Mesenchymal stem cell (in vitro differentiated cells and primary cell): ENCODE results near the gene HAUS8.
A peak's percentile ranks its signal among the peaks of the same experiment; 100 is the strongest.

Experiments
- DNase-seq: peaks from one replicate; pipeline ENCODE4 v3.0.0-alpha.2; 2013
- H2AFZ ChIP-seq: one replicate; pipeline ENCODE4 v1.6.1; 2013; ENCODE audit warnings: low read depth, mild to moderate bottlenecking, control low read depth, inconsistent platforms, low read length, moderate library complexity
- H2AK5ac ChIP-seq: 2 replicates; pipeline ENCODE4 v1.6.1; 2013; ENCODE audit warnings: low read length, moderate library complexity, mild to moderate bottlenecking, inconsistent platforms; ENCODE audit not compliant: severe bottlenecking
- H2BK120ac ChIP-seq: one replicate; pipeline ENCODE4 v1.6.1; 2013; ENCODE audit warnings: low read depth, mild to moderate bottlenecking, inconsistent platforms, low read length, moderate library complexity
- H2BK12ac ChIP-seq, 2 experiments: one replicate each; pipeline ENCODE4 v1.6.1; 2013; ENCODE audit warnings: inconsistent platforms in 2 of 2, low read length in 2 of 2, mild to moderate bottlenecking in 2 of 2, moderate library complexity in 2 of 2, control low read depth in 1 of 2
- H2BK15ac ChIP-seq: one replicate; pipeline ENCODE4 v1.6.1; 2013; ENCODE audit warnings: mild to moderate bottlenecking, low read depth, inconsistent platforms; ENCODE audit not compliant: poor library complexity, severe bottlenecking
- H2BK5ac ChIP-seq: 2 replicates; pipeline ENCODE4 v1.6.1; 2013; ENCODE audit warnings: low read depth, mild to moderate bottlenecking, low read length, control low read depth, inconsistent platforms; ENCODE audit not compliant: poor library complexity, severe bottlenecking
- H3K14ac ChIP-seq, 2 experiments: one replicate each; pipeline ENCODE4 v1.6.1; 2013; ENCODE audit warnings: inconsistent platforms in 2 of 2, low read length in 2 of 2, control low read depth in 1 of 2, mild to moderate bottlenecking in 1 of 2, moderate library complexity in 1 of 2
- H3K18ac ChIP-seq, 2 experiments: one replicate each; pipeline ENCODE4 v1.6.1; 2013; ENCODE audit warnings: inconsistent platforms in 2 of 2, low read length in 2 of 2, control low read depth in 1 of 2, low read depth in 1 of 2, mild to moderate bottlenecking in 1 of 2
- H3K23ac ChIP-seq, 2 experiments: one replicate each; pipeline ENCODE4 v1.6.1; 2013; ENCODE audit warnings: inconsistent platforms in 2 of 2, low read length in 2 of 2, mild to moderate bottlenecking in 2 of 2, moderate library complexity in 2 of 2, control low read depth in 1 of 2
- H3K27ac ChIP-seq: 2 replicates; pipeline ENCODE4 v1.5.1; 2013; ENCODE audit warnings: mild to moderate bottlenecking, moderate library complexity, low read length, control low read depth, inconsistent platforms; ENCODE audit not compliant: poor library complexity, severe bottlenecking
- H3K27me3 ChIP-seq, 2 experiments: 2 replicates each; pipeline versions ENCODE4 v1.6.1 to v1.7.0; 2013; ENCODE audit warnings: low read length in 2 of 2, mild to moderate bottlenecking in 2 of 2, moderate library complexity in 2 of 2, control low read depth in 1 of 2, inconsistent platforms in 1 of 2; ENCODE audit not compliant: control insufficient read depth in 1 of 2, insufficient read depth in 1 of 2
- H3K36me3 ChIP-seq, 2 experiments: 2 replicates each; pipeline versions ENCODE4 v1.6.1 to v1.7.0; 2013; ENCODE audit warnings: low read length in 2 of 2, control low read depth in 1 of 2, inconsistent platforms in 1 of 2, low read depth in 1 of 2, mild to moderate bottlenecking in 1 of 2; ENCODE audit not compliant: insufficient read depth in 2 of 2, control insufficient read depth in 1 of 2
- H3K4ac ChIP-seq, 2 experiments: one replicate each; pipeline ENCODE4 v1.6.1; 2013; ENCODE audit warnings: inconsistent platforms in 2 of 2, low read length in 2 of 2, mild to moderate bottlenecking in 2 of 2, moderate library complexity in 2 of 2, control low read depth in 1 of 2, low read depth in 1 of 2
- H3K4me1 ChIP-seq: 2 replicates; pipeline ENCODE4 v1.6.1; 2013; ENCODE audit warnings: low read depth, low read length, control low read depth; ENCODE audit not compliant: control insufficient read depth, insufficient read depth
- H3K4me2 ChIP-seq: 2 replicates; pipeline ENCODE4 v1.6.1; 2013; ENCODE audit warnings: low read length, mild to moderate bottlenecking, inconsistent platforms; ENCODE audit not compliant: poor library complexity, severe bottlenecking
- H3K4me3 ChIP-seq, 2 experiments: 2 replicates each; pipeline versions ENCODE4 v1.5.1 to v1.7.0; 2013; ENCODE audit warnings: low read length in 2 of 2, mild to moderate bottlenecking in 2 of 2, control low read depth in 1 of 2, low read depth in 1 of 2; ENCODE audit not compliant: insufficient read depth in 1 of 2
- H3K79me1 ChIP-seq: replicated peaks from 2 replicates; pipeline ENCODE4 v1.6.1; 2013; ENCODE audit warnings: mild to moderate bottlenecking, control low read depth, low read length, inconsistent platforms; ENCODE audit not compliant: poor library complexity, severe bottlenecking
- H3K9ac ChIP-seq: 2 replicates; pipeline ENCODE4 v1.7.0; 2013; ENCODE audit warnings: mild to moderate bottlenecking, low read length, moderate library complexity
- H3K9me3 ChIP-seq: 2 replicates; pipeline ENCODE4 v1.7.0; 2013; ENCODE audit warnings: mild to moderate bottlenecking, low read length; ENCODE audit not compliant: control insufficient read depth
- H4K8ac ChIP-seq: one replicate; pipeline ENCODE4 v1.6.1; 2013; ENCODE audit warnings: inconsistent platforms, mild to moderate bottlenecking, low read length, moderate library complexity
- H4K91ac ChIP-seq: one replicate; pipeline ENCODE4 v1.6.1; 2013; ENCODE audit warnings: mild to moderate bottlenecking, low read length, inconsistent platforms
- WGBS: methylation state at CpG from one replicate; pipeline ENCODE4 v1.1.7; 2013; ENCODE audit warnings: mixed read lengths; 5-methylcytosine and 5-hydroxymethylcytosine counted together

The HAUS8 gene

GRCh38 chr19:17078920-17079709, 3.9 kb upstream of the HAUS8 start:
- Histone ChIP-seq H3K9me3 (no peaks in the 10 kb centered on the region), H4K91ac (peak overlapping the region; percentile 98), H3K4ac (peak overlapping the region; percentile 93 to 99), H4K8ac (peak overlapping the region; percentile 89), H3K4me3 (peak overlapping the region; percentile 21 to 85), H3K27ac (peak overlapping the region; percentile 89), H3K18ac (peak overlapping the region; percentile 91 to 95), H3K27me3 (no peaks in the 10 kb centered on the region), H3K14ac (peak overlapping the region in 1 of 2 experiments; percentile 95), H2BK5ac (peak overlapping the region; percentile 79), H3K36me3 (peaks cover 7 to 10% of the 10 kb centered on the region in 2 experiments), H2AFZ (no peak overlapping the region), H3K4me2 (peak overlapping the region; percentile 67), H2BK120ac (peak overlapping the region; percentile 97), H3K79me1 (peaks cover 6% of the 10 kb centered on the region), H2BK12ac (peak overlapping the region; percentile 51 to 87), H3K9ac (peak overlapping the region; percentile 98), H3K23ac (peak overlapping the region in 1 of 2 experiments; percentile 46), H3K4me1 (peaks cover 33% of the 10 kb centered on the region), H2BK15ac (peak overlapping the region; percentile 95), H2AK5ac (peak overlapping the region; percentile 85)
- 73% methylated on average over 19 of the region's 19 CpGs for WGBS
- DNase-seq: no peak

- H4K91ac ChIP-seq: no peak overlapping the region
- H3K27ac ChIP-seq: no peak overlapping the region
- peak overlapping the region in 1 of 2 experiments; percentile 26 for H3K14ac ChIP-seq
- no peak overlapping the region for H2BK120ac ChIP-seq
- H3K79me1 ChIP-seq: peaks cover 9% of the 10 kb centered on the region
- H2AFZ ChIP-seq: no peak overlapping the region
- no peak overlapping the region for H3K23ac ChIP-seq
- no peaks in the 10 kb centered on the region for H3K9me3 ChIP-seq
- peaks cover 7 to 10% of the 10 kb centered on the region in 2 experiments for H3K36me3 ChIP-seq
- no peak overlapping the region for H3K4ac ChIP-seq
- H3K4me1 ChIP-seq: peaks cover 36% of the 10 kb centered on the region
- 97% methylated on average over 17 of the region's 19 CpGs for WGBS
- peak overlapping the region; percentile 98 for H3K9ac ChIP-seq
- peak overlapping the region in 1 of 2 experiments; percentile 94 for H3K4me3 ChIP-seq
- H2BK12ac ChIP-seq: no peak overlapping the region
- no peak overlapping the region for H2BK5ac ChIP-seq
- no peak overlapping the region for H3K18ac ChIP-seq
- no peak overlapping the region for H4K8ac ChIP-seq
- no peak for DNase-seq
- H2AK5ac ChIP-seq: no peak overlapping the region
- H2BK15ac ChIP-seq: no peak overlapping the region
- no peaks in the 10 kb centered on the region for H3K27me3 ChIP-seq
- no peak overlapping the region for H3K4me2 ChIP-seq
Measured at GRCh38 chr19:17078036-17078919, 3.0 kb upstream of the HAUS8 start.

- no peak overlapping the region for H2BK15ac ChIP-seq
- 83% methylated on average over 16 of the region's 17 CpGs for WGBS
Measured at GRCh38 chr19:17077447-17078028, 2.3 kb upstream of the HAUS8 start.

More at GRCh38 chr19:17077447-17078028, 2.3 kb upstream of the HAUS8 start:
- no peak overlapping the region for H2AK5ac ChIP-seq
- peak overlapping the region in 1 of 2 experiments; percentile 23 for H3K23ac ChIP-seq
- H3K14ac ChIP-seq: peak overlapping the region in 1 of 2 experiments; percentile 26
- H3K4me1 ChIP-seq: peaks cover 35% of the 10 kb centered on the region
- H3K27ac ChIP-seq: no peak overlapping the region
- H3K18ac ChIP-seq: no peak overlapping the region
- no peak overlapping the region for H2AFZ ChIP-seq
- DNase-seq: no peak
- no peaks in the 10 kb centered on the region for H3K27me3 ChIP-seq
- H2BK120ac ChIP-seq: peak overlapping the region; percentile 39
- no peak overlapping the region for H4K91ac ChIP-seq
- peak overlapping the region in 1 of 2 experiments; percentile 94 for H3K4me3 ChIP-seq
- H3K4ac ChIP-seq: no peak overlapping the region
- no peak overlapping the region for H2BK5ac ChIP-seq
- H3K36me3 ChIP-seq: peaks cover 5 to 9% of the 10 kb centered on the region in 2 experiments
- H4K8ac ChIP-seq: no peak overlapping the region
- peaks cover 13% of the 10 kb centered on the region for H3K79me1 ChIP-seq
- peak overlapping the region in 1 of 2 experiments; percentile 29 for H2BK12ac ChIP-seq
- H3K9ac ChIP-seq: peak overlapping the region; percentile 96
- no peak overlapping the region for H3K4me2 ChIP-seq
- H3K9me3 ChIP-seq: no peaks in the 10 kb centered on the region
